ENCODE results near the gene JAG1.

Gene JAG1

DNA sequence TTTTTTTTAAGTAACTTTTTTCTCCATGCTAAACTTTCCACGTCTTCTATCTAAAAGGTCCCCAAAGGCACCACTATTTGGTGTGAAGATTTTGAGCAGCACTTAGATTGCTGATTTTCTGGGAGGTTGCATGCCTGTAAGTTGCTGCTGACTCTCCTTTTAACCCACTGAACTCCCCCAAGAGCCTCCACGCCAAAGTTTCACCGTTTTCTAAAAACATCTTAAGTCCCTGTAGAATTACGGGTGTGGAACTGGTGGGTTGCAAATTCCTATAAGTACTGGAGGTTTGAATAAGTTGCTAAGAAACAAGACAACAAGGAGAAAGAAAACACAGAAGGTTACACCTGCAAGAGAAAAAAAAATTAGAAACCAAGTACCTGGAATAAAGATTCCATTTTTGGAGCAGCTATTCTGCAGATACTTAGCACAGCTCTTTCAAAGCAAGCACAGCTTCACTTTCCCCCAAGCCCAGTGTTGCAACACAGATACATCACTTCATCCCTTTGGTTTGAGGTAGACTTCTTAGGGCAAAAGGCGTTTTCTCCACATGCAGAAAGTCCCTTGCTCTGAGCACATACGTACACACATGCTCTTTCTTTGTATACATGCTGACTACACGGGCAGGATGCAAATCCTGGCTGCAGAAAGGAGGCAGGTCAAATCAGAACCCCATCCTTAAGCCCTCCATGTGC, 5.0 kb downstream of the JAG1 start:
- in situ Hi-C loops (cut with MboI; ENCODE audit: low sequenced_read_pairs): no loop called here

DNA sequence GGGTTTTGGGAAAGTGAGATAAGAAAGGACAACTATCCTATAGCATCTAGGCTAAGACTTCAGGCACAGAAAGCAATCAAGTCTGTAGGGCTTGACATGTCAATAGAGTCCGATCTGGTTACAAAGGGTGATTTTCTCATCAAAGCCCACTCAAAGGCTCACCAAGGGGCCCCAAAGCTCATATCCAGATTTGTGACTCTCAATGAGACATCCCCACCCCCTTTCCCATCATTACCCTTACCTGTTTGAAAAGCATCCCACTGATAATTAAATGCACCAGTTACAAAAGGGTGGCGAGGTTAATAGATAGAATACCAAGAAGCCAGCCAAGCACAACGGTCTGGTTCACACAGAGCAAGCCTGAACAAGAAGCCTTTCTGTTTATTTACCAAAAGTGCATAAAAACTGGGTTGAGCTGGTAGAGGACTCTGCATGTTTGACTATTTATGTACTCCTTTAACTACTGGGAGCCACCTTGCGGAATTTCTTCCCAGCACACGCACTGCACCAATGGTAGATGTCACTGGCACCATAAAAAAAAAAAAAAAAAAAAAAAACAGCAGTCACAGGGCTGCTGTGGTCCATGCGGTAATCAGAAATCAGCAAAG, 6.1 kb downstream of the JAG1 start:
- in situ Hi-C loops (cut with MboI; ENCODE audit: low sequenced_read_pairs): no loop called here

DNA sequence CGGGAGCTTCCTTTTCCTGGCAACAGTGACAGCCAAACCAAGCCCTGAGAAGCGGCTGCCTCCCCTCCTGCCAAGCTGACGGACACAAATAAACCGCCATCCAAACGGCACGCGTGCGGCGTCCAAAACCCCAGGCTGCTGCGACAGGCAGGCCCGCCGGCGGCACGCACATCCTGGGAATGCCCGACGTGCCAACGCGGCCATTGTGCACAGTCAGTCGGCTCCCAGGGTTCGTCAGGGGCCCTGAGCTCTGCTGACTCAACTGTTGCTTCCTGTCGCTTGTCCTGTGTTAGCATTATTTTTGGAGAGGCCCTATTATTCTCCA, 6.8 kb downstream of the JAG1 start:
- in situ Hi-C loops (cut with MboI; ENCODE audit: low sequenced_read_pairs): no loop called here

DNA sequence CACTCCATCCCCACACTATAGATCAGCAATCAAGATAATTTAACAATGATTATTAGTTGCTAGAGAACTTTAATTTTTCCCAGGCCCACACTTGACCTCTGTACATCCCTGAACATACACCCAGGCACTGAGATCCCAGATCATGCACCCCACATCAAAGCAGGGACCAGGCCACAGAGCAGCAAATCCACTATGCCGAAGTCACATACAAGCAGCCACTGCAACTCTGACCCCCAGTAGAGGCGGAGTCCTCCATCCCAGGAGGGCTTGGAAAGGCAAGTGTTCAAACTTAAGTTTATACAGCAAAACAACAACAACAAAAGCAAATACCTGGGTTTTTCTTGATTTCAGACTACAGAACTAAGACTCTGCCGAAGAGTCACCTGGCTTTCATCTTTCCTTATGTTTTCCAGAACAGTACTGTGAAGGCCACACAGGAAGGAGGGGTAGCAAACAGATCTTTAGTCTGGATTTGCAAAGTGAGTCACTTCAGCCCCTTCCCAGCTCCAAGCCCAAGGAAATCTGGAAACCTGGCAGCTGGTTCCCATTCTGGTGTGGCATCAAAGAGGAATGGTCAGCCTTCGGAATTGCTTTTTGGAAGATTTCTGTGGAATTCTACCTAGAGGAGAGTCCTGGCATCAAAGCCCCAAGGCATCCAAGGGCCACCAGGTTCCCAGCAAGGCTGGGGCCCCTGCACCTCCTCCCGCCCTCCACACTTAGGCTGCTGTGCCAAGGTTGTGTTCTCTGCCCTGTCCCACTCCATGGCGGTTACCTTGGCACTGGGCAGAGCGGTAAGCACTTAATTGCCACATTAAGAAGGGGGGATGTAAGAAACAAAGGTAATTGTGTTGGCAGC, 7.3 kb downstream of the JAG1 start:
- in situ Hi-C loops (cut with MboI; ENCODE audit: low sequenced_read_pairs): no loop called here

DNA sequence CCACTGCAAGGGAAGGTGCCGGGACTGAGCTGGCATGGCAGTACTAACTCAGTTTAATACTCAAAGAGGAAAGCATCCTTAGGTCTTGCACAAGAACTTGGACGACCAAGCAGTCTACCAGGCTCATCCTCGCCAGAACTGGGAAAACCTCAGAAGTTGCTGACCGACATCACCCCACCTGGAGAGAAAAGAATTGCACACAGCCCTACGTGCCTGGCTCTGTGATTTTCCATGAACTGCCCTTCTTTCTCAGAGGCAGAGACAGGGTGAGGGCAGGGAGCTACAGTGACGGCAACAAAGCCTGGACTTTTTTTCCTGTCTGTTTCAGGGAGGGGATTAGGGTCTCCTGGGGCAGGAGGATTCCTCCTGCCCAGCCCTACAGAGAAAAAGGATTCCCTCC, 8.0 kb downstream of the JAG1 start:
- in situ Hi-C loops (cut with MboI; ENCODE audit: low sequenced_read_pairs): no loop called here

DNA sequence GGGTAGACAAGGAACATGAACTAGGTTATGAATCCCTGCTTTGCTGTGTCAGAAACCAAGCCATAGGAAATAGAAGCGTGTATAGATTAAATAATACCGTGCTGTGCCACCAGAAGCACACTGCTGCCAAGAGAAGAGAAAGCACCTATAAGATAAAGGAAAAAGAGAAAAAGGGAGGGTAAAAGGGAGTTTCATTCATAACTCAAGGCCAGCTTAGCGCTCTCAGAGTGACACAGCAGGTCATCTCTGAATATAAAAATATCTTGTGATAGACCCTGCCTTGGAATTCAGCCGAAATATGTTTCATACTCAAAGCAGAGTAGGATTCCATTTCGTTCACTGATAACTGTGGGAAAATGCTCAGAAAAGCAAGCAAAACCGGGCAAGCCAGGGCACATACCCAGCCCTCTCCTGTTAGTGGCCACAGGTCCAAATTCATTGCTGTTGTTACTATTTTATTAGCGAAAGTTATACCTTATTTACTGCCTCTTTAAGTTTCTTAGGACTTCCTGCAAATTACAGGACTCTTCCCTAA, 8.7 kb downstream of the JAG1 start:
- in situ Hi-C loops (cut with MboI; ENCODE audit: low sequenced_read_pairs): no loop called here

DNA sequence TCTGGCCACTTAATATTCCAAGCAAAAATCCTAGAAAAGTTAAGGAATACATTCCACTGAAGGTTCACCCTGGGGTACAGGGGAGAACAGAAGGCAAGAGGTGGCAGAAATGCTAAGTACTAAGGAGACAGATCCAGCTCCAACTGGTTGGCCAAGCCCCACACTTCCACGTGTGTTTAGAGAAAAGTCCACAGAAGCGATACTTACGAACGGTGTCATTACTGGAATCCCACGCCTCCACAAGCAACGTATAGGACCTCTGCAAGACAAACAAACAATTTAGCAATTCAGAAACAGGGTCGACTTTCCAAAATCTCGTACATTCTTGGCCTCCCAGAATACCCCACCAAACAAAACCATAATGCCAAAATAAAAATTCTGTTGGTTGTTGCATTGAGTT, 10.0 kb downstream of the JAG1 start:
- in situ Hi-C loops (cut with MboI; ENCODE audit: low sequenced_read_pairs): no loop called here

DNA sequence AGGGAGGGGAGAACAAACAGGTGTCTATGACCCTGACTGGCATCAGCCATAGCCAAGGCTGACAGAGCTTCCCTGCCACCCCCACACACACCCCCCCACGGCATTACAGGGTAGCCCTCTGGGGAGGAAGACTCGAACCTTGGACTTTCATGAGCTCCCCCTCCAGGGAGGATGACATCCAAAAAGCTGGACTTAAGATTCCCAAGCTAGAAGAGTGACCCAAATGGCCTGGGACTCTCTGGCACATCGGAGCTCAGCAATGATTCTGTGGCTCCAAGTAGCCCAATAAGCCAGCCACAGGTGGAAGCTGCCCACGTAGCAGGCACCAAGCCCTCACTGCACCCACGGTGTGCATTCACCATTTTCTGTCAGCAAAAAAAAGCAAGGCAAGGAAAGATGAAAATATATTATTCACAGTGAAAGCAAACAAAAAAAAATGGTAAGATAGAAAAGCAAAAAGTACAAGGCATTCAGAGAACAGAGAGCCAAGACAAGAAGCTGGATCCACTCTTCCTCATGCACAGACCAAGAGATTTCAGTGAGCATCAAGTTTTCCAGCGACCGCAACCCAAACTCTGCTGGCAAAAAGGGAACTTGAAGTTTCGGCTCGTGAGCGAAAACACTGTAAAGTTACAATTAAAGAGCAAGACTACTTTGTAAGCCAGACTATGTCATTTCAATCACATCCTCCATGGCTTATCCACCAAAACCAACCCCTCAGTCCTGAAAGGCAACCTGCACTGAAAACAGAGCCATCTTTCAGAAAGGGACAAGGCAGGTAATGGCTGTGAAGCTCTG, 10.9 kb downstream of the JAG1 start:
- in situ Hi-C loops (cut with MboI; ENCODE audit: low sequenced_read_pairs): no loop called here

DNA sequence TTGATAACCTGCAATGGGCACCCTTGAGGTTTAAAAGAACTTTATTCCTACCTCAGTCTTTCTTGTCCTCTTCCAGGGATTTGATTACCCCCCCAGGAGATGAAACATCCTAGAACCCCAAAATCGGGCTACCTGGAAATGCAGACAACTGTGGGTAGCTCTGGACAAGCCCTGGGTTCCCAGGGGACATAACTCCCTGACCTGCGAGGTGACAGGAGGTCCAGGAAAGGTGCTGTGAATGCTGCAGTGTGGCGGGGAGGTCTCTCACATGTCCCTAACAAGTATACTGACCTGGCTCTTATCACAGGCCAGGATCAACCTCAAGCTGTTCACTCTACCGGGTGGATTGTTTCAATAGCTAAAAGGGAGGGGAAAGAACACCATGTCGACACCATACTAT, 11.6 kb downstream of the JAG1 start:
- in situ Hi-C loops (cut with MboI; ENCODE audit: low sequenced_read_pairs): no loop called here

DNA sequence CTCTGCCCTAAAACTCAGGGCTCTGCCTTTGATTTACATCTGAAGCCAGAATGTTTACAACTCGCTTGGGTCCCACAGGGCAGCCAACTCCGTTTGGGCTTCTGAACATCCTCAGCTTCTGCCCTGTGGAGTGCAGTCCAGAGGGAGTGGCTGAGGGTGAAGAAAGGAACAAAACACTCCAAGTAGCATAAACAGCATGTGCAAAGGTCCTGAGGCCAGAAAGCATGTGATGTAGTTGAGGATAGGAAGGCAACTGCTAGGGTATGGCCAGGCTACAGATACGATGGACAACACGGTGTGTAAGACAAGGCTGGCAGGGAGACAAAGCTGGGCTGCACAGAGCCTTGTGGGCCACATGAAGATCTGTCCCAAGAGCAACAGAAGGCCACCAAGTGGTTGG, 12.5 kb downstream of the JAG1 start:
- in situ Hi-C loops (cut with MboI; ENCODE audit: low sequenced_read_pairs): no loop called here

DNA sequence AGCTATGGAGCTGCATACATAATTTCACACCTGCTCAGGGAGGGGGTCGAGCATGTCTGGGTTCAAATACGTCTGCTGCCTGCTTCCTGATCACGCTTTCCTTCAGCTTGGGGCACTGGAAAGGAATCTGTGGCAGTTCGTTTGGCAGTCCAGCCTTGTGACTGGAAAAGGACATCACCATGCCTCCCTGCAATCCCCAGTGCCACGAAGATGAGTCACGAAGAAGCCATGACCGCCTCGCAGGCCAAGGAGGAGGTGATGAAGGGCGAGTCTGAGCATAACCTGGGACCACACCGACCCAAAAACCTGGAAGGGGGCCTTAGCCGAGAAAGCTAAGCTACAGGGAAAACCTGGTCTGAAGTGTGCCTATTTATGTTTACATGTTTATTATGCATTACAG, 13.1 kb downstream of the JAG1 start:
- in situ Hi-C loops (cut with MboI; ENCODE audit: low sequenced_read_pairs): no loop called here

DNA sequence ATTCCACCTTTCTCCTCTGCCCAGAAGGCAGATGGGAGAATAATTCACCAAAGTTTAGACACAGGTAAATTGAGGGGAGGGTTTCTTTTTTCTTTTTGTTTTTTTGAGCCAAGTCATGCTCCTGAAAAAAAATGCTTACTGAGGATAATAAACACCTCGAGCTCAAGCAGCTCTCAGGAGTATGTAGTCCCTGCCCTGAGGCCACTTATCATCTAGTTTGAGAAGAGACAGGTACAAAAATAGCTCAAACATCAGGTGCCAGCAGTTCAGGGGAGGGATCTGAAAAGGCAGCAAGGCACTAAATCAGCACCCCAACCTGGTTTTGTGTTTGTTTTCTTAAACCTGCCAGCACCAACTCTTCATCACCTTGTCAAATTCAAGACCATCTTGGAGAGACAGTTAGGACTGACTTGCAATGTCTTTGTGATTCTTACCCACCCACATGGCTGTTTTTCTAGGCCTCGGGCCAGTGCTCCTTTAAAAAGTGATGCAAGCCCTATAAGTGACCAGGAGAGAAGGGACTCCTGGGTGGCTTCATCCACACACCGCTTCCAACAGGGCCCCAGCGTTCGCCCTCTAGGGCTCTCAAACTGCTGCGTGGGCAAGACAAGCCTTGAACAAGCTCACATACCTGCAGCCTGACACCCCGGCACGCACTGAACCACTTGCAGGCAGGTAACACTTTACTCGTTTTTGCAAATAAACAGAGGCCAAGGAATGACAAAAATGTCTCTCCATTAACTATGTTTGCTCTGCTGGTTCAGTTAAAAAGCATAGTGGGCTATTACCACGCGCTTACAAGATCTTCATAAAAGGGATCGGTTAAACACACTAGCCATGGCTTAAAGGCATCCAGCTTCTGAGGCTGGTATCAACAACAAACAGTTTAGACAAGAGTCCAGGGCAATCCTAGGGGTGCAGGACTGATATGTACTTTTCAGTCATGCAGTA, 13.9 kb downstream of the JAG1 start:
- in situ Hi-C loops (cut with MboI; ENCODE audit: low sequenced_read_pairs): no loop called here

DNA sequence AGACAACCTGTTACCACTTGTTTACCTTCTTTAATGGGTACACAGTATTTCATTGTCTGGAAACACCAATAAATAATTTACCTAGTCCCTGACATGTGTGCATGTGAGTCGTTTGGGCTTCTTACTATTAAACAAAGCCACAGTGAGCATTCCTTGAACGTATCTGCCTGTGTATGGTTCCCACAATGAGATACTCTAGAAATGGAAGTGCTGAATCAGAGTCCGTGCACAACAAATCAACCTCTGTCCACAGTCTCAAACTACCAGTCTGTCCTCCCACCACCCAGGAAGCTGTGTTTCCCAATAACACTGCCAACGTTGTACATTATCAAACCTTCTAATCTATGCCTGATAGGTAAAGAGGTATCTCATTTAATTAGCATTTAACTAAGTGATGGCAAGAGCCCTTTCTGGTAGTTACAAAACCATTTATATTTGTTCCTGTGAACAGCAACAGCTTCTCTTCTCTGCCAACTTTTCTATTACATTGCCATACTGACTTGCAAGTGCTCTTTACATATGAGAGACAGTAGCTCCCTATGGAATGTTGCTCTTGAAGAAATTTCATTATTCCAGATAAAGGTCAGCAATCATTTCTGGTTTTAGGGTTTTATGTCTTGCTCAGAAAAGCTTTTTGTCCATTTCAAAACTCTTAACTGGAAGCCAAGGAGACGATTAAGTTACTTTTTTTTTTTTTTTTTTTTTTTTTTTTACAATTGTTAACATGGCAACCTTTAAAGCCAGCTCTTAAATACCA, 14.7 kb downstream of the JAG1 start:
- in situ Hi-C loops (cut with MboI; ENCODE audit: low sequenced_read_pairs): no loop called here

DNA sequence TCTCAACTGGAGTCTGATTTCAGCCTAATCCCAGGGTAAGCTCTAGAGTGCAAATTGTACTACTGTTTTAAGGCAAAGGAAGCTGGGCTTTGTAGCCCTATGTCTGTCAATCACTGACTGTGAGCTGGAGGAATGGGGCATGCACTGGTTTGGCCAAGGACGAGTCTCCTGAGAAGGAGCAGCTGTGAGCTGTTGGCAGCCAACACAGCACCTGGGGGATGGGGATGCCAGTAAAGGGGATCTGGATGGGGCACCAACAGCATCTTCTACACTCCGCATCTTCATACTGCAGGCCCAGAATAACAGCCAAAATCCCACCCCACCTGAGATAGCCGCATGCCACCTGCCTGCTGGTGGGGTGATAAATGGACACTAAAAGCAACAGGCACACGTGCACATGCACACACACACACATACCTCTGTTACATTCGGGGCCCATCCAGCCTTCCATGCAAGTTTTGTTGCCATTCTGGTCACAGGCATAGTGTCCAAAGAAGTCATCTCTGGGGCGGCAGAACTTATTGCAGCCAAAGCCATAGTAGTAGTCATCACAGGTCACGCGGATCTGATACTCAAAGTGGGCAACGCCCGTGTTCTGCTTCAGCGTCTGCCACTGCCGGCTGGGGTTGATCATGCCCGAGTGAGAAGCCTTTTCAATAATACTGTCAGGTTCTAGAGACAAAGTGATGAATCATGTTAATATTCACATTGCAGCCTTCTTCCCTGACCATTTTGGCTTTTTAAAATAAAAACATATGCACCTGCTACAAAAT, 15.6 kb downstream of the JAG1 start:
- in situ Hi-C loops (cut with MboI; ENCODE audit: low sequenced_read_pairs): no loop called here

DNA sequence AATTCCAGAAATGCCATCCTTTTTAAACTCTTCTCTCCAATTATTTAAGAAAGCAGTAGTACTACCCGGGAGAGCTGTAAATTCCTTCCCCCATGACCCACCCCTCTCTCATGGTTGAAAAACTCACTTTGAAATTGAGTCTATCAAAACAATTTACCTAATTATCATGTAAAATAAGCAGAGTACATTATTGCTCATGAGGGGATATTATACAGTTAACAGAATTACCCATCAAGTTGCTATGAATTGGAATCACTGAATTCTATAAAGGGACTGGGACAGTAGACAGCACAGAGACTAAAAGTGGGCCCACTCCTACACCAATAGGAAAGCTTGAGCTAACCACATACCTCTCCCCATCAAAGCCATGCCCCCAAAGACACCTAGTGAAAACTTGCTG, 16.3 kb downstream of the JAG1 start:
- in situ Hi-C loops (cut with MboI; ENCODE audit: low sequenced_read_pairs): no loop called here

DNA sequence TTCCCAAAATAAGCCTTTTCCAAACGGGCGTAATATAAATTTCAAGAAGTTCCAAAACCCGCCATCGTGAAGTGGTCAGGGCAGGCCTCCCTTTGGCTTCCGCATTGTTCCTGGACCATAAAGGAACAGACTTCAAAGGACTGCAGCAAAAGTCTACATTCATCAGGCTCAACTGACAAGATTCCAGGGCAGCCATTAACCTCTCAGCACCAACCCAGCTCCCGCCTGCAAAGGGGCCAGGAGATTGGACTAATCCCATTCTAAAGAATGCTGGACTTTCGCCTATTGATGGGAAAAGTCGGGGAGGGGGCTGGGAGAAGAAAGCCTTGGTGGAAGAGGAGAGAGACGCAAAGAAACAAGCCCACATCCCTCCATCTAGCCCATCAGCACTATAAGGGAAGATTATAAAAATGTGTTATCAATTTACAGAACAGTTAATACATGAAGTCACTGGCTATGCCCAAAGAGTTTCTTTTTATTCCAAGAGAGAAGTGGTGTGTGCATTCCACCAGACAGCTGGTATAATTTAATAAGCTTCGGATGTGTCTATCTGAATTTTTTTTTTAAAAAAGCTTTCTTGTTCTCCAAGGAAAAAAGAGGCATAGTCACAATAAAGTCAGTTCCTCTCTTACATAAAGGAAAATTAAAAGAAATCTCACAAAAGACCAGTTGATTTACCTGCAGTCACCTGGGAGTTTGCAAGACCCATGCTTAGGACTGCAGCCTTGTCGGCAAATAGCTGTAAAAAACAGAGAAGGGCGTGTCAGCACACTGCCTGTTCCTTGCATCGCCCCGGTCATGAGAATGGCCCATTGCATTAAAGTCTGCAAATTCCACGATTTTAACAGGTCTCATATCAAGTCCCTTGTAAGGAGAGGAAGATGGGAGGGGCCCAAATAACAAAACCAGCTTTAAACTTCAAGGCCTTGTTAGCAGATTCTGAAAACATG, 17.8 kb downstream of the JAG1 start:
- in situ Hi-C loops (cut with MboI; ENCODE audit: low sequenced_read_pairs): no loop called here

DNA sequence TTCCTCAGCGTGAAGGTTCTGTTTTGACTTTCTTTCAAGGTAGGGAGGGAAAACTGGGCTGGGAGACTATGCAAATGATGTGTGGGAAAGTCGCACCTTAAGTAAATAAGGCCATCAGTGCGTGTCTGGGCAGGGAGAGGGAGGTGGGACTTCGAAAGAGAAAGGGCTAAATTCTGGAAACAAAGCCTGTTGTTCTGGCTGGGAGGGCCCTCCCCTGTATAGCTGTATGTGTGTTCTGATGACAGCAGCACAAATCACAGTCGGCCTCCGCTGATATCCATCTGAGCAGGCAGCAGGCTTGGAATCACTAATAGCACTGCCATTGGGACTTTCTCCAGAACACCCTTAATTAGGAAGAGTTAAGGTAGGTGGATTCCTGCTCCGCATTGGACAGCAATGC, 19.2 kb downstream of the JAG1 start:
- in situ Hi-C loops (cut with MboI; ENCODE audit: low sequenced_read_pairs): no loop called here

DNA sequence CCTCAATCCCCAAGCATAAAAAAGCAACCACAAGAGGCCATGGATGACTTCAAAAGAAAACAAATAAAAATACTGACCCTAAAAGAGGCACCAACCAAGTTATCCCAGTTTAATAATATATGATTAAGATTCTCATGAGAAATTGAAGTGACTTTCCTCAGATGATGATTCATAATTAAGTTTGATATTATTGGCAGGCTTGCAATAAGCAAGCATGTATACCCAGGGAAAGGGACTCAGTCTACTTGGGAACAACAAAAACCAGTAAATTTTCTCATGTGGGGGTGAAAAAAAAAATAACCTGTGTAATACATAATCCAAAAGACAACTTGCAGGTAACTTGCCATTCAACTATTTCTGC, 19.6 kb downstream of the JAG1 start:
- in situ Hi-C loops (cut with MboI; ENCODE audit: low sequenced_read_pairs): no loop called here
